Naive thymus-derived CD4-positive, alpha-beta T cell (primary cell): ENCODE measurements around the gene ROR2. TPM values are rescaled to one million over a fixed set of nuclear protein-coding genes. Genes with fewer than 3 reads are reported as not detected.

ENCODE experiments used
- ATAC-seq: fragments of 150-1000 bp; cut with Tn5 transposase; 2 replicates; pipeline ENCODE4 v1.10.0; 2021; ENCODE audit warnings: mild to moderate bottlenecking, moderate library complexity
- CTCF ChIA-PET: fragments of 350-600 bp; sonication (Branson Sonifier 250); formaldehyde crosslinking; loops from one replicate; lab custom pipeline; 2021; ENCODE audit warnings: antibody characterized with exemption; lab: Charles Lee
- POLR2A ChIA-PET: fragments of 350-600 bp; sonication (Branson Sonifier 250); formaldehyde crosslinking; loops from one replicate; lab custom pipeline; 2021; ENCODE audit warnings: antibody characterized with exemption, inconsistent platforms; lab: Charles Lee
- DNase-seq, 9 donors: peaks; one replicate each; pipeline versions ENCODE4 v3.0.0 to v3.0.0-alpha.2; 2020 to 2022; ENCODE audit warnings: mixed read lengths in 1 of 9
- H3K27ac ChIP-seq: one replicate; pipeline ENCODE4 v1.7.0; 2013; ENCODE audit warnings: mild to moderate bottlenecking, low read depth, low read length, moderate library complexity
- H3K27me3 ChIP-seq, 2 donors: one replicate each; pipeline ENCODE4 v1.7.0; 2013; ENCODE audit warnings: low read length in 2 of 2, mild to moderate bottlenecking in 2 of 2, moderate library complexity in 2 of 2; ENCODE audit not compliant: control insufficient read depth in 2 of 2, insufficient read depth in 2 of 2
- H3K36me3 ChIP-seq, 3 experiments: 1 replicate in 2 of 3; 2 replicates in 1 of 3; pipeline ENCODE4 v1.7.0; 2013; ENCODE audit warnings: low read length in 3 of 3, mild to moderate bottlenecking in 3 of 3, moderate library complexity in 1 of 3; ENCODE audit not compliant: insufficient read depth in 3 of 3, control insufficient read depth in 2 of 3
- H3K4me1 ChIP-seq, 2 donors: one replicate each; pipeline ENCODE4 v1.7.0; 2013; ENCODE audit warnings: low read length in 2 of 2, mild to moderate bottlenecking in 2 of 2, moderate library complexity in 1 of 2; ENCODE audit not compliant: control insufficient read depth in 2 of 2, insufficient read depth in 2 of 2
- H3K4me3 ChIP-seq: 2 replicates; pipeline ENCODE4 v1.7.0; 2013; ENCODE audit warnings: mild to moderate bottlenecking, low read length
- H3K9me3 ChIP-seq, 3 experiments: 1 replicate in 2 of 3; 2 replicates in 1 of 3; pipeline ENCODE4 v1.7.0; 2013; ENCODE audit warnings: low read length in 3 of 3; ENCODE audit not compliant: control insufficient read depth in 2 of 3
- H3K27ac Mint-ChIP-seq, 9 donors: one replicate each; pipeline ENCODE4 v1.8.0; 2020 to 2022; ENCODE audit warnings: mixed read lengths in 9 of 9, mild to moderate bottlenecking in 8 of 9, moderate library complexity in 5 of 9, inconsistent platforms in 2 of 9
- H3K27me3 Mint-ChIP-seq, 5 donors: one replicate each; pipeline ENCODE4 v1.8.0; 2021 to 2022; ENCODE audit warnings: mixed read lengths in 5 of 5, mild to moderate bottlenecking in 1 of 5
- H3K36me3 Mint-ChIP-seq, 5 donors: one replicate each; pipeline ENCODE4 v1.8.0; 2020 to 2022; ENCODE audit warnings: mixed read lengths in 5 of 5, mild to moderate bottlenecking in 3 of 5, inconsistent platforms in 1 of 5
- H3K4me1 Mint-ChIP-seq, 7 donors: one replicate each; pipeline ENCODE4 v1.8.0; 2020 to 2022; ENCODE audit warnings: mixed read lengths in 7 of 7, mild to moderate bottlenecking in 3 of 7, inconsistent platforms in 1 of 7
- H3K4me3 Mint-ChIP-seq, 10 donors: one replicate each; pipeline ENCODE4 v1.8.0; 2020 to 2022; ENCODE audit warnings: mild to moderate bottlenecking in 10 of 10, mixed read lengths in 10 of 10, moderate library complexity in 6 of 10, inconsistent platforms in 2 of 10
- H3K9me3 Mint-ChIP-seq, 11 donors: one replicate each; pipeline ENCODE4 v1.8.0; 2020 to 2022; ENCODE audit warnings: mixed read lengths in 11 of 11, mild to moderate bottlenecking in 4 of 11, inconsistent platforms in 1 of 11, moderate library complexity in 1 of 11
- intact Hi-C, 2 donors: fragments of 100-400 bp; cut with micrococcal nuclease; formaldehyde crosslinking; loops; one replicate each; pipeline ENCODE4 v1.15.1; 2023
- polyA plus RNA-seq, 2 donors: library from polyadenylated mRNA; unstranded; fragments of 300-500 nt; fragmentation: Illumina TruSeq; gene quantifications; one replicate each; pipeline ENCODE4 v1.2.3, GENCODE V29; 2021
- total RNA-seq, 6 experiments: library from RNA in 5 of 6; stranded (reverse) in 5 of 6; gene quantifications; 1 replicate in 5 of 6; 2 replicates in 1 of 6; pipeline ENCODE4 v1.2.3 and lab custom pipeline; 2021 to 2026

The ROR2 gene
- total and polyA plus RNA-seq, 7 experiments from 2014 or later, result 0.48 to 2.1 TPM; not detected in 5

DNA sequence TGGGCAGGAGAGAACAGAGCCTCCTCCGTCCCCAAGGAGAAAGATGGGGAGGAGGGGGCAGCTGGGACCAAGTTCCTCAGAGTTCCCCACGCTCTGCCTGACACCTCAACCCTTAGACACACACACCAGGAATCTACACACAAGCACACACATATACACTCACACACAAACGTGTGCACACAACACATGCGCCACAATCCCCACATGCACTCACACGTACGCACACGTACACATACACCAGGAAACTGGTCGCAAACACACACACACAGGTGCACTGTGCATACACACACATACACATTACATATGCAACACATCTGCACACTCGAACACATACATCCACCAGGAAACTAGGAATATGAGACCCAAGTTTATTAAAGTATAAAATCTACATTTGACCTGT is 50.4 kb downstream of the ROR2 start:
- Mint-ChIP-seq H3K36me3 (peaks cover 0 to 3% (median 0%) of the 10 kb centered on the region in 5 donors), H3K4me3 (no peak overlapping the region), H3K4me1 (peaks cover 0 to 17% (median 0%) of the 10 kb centered on the region in 7 donors), H3K27me3 (peaks cover 13 to 36% (median 29%) of the 10 kb centered on the region in 5 donors), H3K27ac (no peak overlapping the region), H3K9me3 (peaks cover 0 to 2% (median 0%) of the 10 kb centered on the region in 11 donors)
- H3K27ac ChIP-seq, result no peak overlapping the region
- no peak overlapping the region for H3K4me3 ChIP-seq
- intact Hi-C loops, result no loop called here
- CTCF ChIA-PET, result no interaction called here
- peaks cover 0 to under 1% of the 10 kb centered on the region in 2 donors for H3K4me1 ChIP-seq
- POLR2A ChIA-PET, result no interaction called here
- DNase-seq, result no peak
- no peaks in the 10 kb centered on the region for H3K27me3 ChIP-seq
- no peak for ATAC-seq
- H3K9me3 ChIP-seq, result no peaks in the 10 kb centered on the region
- no peaks in the 10 kb centered on the region for H3K36me3 ChIP-seq

DNA sequence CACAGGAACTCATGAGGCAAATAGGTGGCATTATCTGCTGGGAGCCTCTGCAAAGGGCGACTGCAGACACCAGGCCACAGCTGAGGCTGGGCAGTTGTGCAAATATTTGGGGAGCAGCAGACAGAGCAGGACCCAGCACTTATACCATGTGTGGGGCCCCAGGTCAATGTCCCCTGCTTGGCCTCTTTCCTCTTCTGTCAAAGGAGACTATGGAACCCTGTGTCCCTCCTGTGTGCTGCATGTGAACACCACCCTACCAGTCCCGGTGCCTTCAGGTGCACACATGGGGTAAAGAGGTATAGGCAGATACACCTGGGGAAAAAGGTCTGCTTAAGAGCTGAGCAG is 50.8 kb downstream of the ROR2 start:
- no peak overlapping the region for H3K27ac ChIP-seq
- Mint-ChIP-seq H3K4me3 (no peak overlapping the region), H3K4me1 (peaks cover 0 to 15% (median 0%) of the 10 kb centered on the region in 7 donors), H3K27ac (no peak overlapping the region), H3K36me3 (peaks cover 0 to 3% (median 0%) of the 10 kb centered on the region in 5 donors), H3K27me3 (peaks cover 13 to 38% (median 31%) of the 10 kb centered on the region in 5 donors), H3K9me3 (peaks cover 0 to 2% (median 0%) of the 10 kb centered on the region in 11 donors)
- H3K4me1 ChIP-seq, result no peaks in the 10 kb centered on the region
- ATAC-seq (peak; percentile 18), DNase-seq (no peak)
- intact Hi-C loops, result no loop called here
- no peak overlapping the region for H3K4me3 ChIP-seq
- CTCF ChIA-PET, result no interaction called here
- H3K36me3 ChIP-seq, result no peaks in the 10 kb centered on the region
- POLR2A ChIA-PET, result no interaction called here
- H3K9me3 ChIP-seq, result no peaks in the 10 kb centered on the region
- no peaks in the 10 kb centered on the region for H3K27me3 ChIP-seq

DNA sequence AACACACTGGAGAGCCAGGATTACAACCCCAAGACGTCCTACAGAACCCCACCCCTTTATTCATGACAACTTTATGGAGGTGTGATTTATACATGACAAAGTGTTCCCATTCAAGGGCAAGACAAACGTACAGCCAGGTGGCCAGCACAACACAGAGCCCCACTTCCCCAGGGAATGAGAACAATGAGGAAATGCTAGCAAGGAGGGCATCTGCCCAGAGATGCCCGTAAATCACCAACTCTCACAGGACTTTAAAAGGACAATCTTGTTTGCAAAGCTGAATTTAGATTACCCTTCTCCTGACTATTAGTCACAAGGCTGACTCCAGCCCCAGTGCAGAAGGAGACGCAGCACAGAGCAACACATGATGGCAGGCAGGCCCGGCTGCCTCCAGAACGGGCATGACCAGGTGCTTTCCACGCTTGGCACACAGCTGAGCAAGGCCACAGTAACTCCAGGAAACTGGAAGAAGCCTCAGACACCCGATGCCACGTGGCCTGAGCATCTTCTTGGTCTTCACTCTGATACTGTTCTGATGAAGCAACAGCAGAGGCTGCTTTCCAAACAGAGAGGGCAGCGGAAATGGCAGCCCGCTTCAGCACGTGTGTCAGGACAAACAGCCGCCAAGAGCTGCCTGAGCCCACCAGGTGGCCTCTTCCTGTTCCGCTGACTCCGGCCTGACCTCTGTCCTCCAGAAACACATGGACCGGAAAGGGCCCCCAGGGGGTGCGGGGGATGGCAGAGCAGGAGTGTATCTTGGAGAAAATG is 51.4 kb downstream of the ROR2 start:
- Histone ChIP-seq H3K27me3 (no peaks in the 10 kb centered on the region), H3K27ac (no peak overlapping the region), H3K36me3 (no peaks in the 10 kb centered on the region), H3K9me3 (no peaks in the 10 kb centered on the region), H3K4me1 (no peaks in the 10 kb centered on the region), H3K4me3 (no peak overlapping the region)
- H3K4me3 Mint-ChIP-seq, result no peak overlapping the region
- ATAC-seq, result no peak
- POLR2A ChIA-PET, result no interaction called here
- H3K9me3 Mint-ChIP-seq, result peaks cover 0 to 2% (median 0%) of the 10 kb centered on the region in 11 donors
- H3K4me1 Mint-ChIP-seq, result peaks cover 0 to 12% (median 0%) of the 10 kb centered on the region in 7 donors
- CTCF ChIA-PET, result no interaction called here
- intact Hi-C loops, result no loop called here
- H3K27me3 Mint-ChIP-seq, result peaks cover 19 to 41% (median 36%) of the 10 kb centered on the region in 5 donors
- H3K27ac Mint-ChIP-seq, result no peak overlapping the region
- peaks cover 0 to 3% (median 0%) of the 10 kb centered on the region in 5 donors for H3K36me3 Mint-ChIP-seq
- DNase-seq, result no peak

DNA sequence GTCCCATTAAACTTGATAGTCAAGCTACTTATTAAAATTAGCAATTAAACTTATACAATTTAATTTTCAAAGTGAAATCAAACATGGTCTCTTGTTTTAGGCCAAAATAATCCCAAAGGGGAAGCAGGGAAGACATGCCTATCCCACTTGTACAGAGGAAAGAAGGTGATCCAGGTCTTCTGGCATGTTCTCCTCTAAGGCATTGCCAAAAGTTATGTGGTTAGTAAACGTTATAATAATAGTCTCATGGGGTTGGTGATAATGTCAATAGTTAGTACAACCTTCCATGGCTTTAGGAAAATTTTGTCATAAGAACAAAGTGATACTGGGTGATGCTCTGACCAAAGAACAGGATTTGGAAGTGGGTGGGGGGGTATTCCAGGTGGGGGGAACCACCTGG is 52.8 kb downstream of the ROR2 start:
- H3K27ac Mint-ChIP-seq, result peak overlapping the region in 1 of 9 donors; percentile 36
- H3K4me1 Mint-ChIP-seq, result peaks cover 0 to 3% (median 0%) of the 10 kb centered on the region in 7 donors
- H3K27me3 Mint-ChIP-seq, result peaks cover 22 to 40% (median 36%) of the 10 kb centered on the region in 5 donors
- intact Hi-C loops, result no loop called here
- H3K27me3 ChIP-seq, result no peaks in the 10 kb centered on the region
- no peaks in the 10 kb centered on the region for H3K9me3 ChIP-seq
- no peak overlapping the region for H3K27ac ChIP-seq
- peaks cover 0 to 3% (median 0%) of the 10 kb centered on the region in 5 donors for H3K36me3 Mint-ChIP-seq
- peaks cover 0 to 2% (median 0%) of the 10 kb centered on the region in 11 donors for H3K9me3 Mint-ChIP-seq
- no peak overlapping the region for H3K4me3 ChIP-seq
- no peak for ATAC-seq
- ChIA-PET CTCF (no interaction called here), POLR2A (no interaction called here)
- no peak overlapping the region for H3K4me3 Mint-ChIP-seq
- DNase-seq, result no peak
- H3K4me1 ChIP-seq, result no peaks in the 10 kb centered on the region
- H3K36me3 ChIP-seq, result no peaks in the 10 kb centered on the region

DNA sequence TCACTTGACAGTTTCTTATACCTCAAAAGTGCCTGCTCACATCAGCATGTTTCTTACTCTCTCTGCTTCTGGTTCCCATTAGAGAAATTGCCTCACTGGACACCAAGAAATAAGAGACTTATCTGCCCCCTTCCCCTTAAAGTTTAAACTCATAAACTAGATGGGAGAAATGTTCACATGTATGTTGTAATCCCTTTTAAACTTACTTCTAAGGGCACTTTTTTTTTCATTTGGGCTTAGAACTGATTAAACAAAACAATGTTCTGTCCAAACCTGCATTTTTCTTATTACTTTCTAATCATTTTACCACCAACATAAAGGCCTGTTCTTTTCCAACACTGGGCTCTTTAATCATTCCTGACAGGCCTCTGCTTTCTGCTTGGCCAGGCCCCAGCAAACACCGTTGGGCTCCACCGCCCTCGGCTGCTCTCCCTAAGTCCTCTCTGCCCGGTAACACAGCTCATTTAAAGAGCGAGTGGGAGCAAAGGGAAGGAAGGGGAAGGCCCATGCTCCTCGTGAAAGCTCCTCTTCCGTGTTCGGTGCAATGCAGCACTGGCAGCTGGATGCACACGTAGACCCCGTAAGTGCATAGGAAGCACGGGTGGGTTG is 53.4 kb downstream of the ROR2 start:
- ATAC-seq, result no peak
- no peaks in the 10 kb centered on the region for H3K9me3 ChIP-seq
- Mint-ChIP-seq H3K27ac (peak overlapping the region in 1 of 9 donors; percentile 36), H3K4me1 (peaks cover 0 to 3% (median 0%) of the 10 kb centered on the region in 7 donors), H3K4me3 (no peak overlapping the region), H3K27me3 (peaks cover 22 to 40% (median 36%) of the 10 kb centered on the region in 5 donors), H3K36me3 (peaks cover 0 to 3% (median 0%) of the 10 kb centered on the region in 5 donors), H3K9me3 (peaks cover 0 to 2% (median 0%) of the 10 kb centered on the region in 11 donors)
- no peaks in the 10 kb centered on the region for H3K4me1 ChIP-seq
- ChIA-PET POLR2A (no interaction called here), CTCF (no interaction called here)
- no peaks in the 10 kb centered on the region for H3K27me3 ChIP-seq
- intact Hi-C loops, result no loop called here
- H3K27ac ChIP-seq, result no peak overlapping the region
- H3K36me3 ChIP-seq, result no peaks in the 10 kb centered on the region
- no peak for DNase-seq
- no peak overlapping the region for H3K4me3 ChIP-seq

DNA sequence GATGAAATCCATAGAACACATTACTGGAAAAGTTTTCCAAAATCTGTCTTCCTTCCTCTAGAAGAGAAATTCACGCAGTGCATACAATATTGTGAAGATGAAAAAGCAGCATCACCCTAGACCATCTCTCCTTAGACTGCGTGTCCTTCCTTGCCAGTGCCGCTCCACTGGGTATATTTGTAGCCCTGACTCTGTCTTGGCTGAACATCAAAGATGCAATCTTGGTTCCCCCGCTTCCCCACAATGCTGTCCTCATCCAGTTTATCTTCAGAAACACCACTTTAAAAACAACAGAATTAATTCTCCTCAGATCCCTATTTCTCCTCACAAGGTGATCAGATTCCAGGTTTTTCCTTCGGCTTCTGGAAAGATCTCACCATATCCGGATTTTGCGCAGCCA is 53.9 kb downstream of the ROR2 start:
- peaks cover 22 to 40% (median 36%) of the 10 kb centered on the region in 5 donors for H3K27me3 Mint-ChIP-seq
- no peak overlapping the region for H3K27ac Mint-ChIP-seq
- DNase-seq, result no peak
- H3K36me3 ChIP-seq, result no peaks in the 10 kb centered on the region
- H3K9me3 Mint-ChIP-seq, result peaks cover 0 to 2% (median 0%) of the 10 kb centered on the region in 11 donors
- no peak overlapping the region for H3K4me3 Mint-ChIP-seq
- peaks cover 0 to 3% (median 0%) of the 10 kb centered on the region in 7 donors for H3K4me1 Mint-ChIP-seq
- no peaks in the 10 kb centered on the region for H3K9me3 ChIP-seq
- H3K27me3 ChIP-seq, result no peaks in the 10 kb centered on the region
- intact Hi-C loops, result no loop called here
- POLR2A ChIA-PET, result no interaction called here
- peaks cover 0 to 3% (median 0%) of the 10 kb centered on the region in 5 donors for H3K36me3 Mint-ChIP-seq
- H3K27ac ChIP-seq, result no peak overlapping the region
- CTCF ChIA-PET, result no interaction called here
- no peaks in the 10 kb centered on the region for H3K4me1 ChIP-seq
- no peak overlapping the region for H3K4me3 ChIP-seq
- ATAC-seq, result no peak
